Tibial nerve (tissue), 4 donors: ENCODE results near the gene MYOM3.

Experiments
- EP300 ChIP-seq, 2 donors: sonication (generic); formaldehyde crosslinking; IDR thresholded peaks; one replicate each; pipeline ENCODE4 v1.6.1; 2017; ENCODE audit warnings: antibody characterized with exemption in 2 of 2, mild to moderate bottlenecking in 1 of 2
- POLR2A ChIP-seq, 2 donors: fragments of 450-650 bp; IDR thresholded peaks; one replicate each; pipeline ENCODE4 v1.6.1; 2017; ENCODE audit warnings: antibody characterized with exemption in 2 of 2, mild to moderate bottlenecking in 2 of 2, moderate library complexity in 2 of 2
- TF ChIP-seq, protein P1 (sequence below), 5 experiments: fragments of 200-600 bp in 3 of 5; fragments of 450-650 bp in 2 of 5; sonication (generic) in 3 of 5; IDR thresholded peaks; one replicate each; pipeline ENCODE4 v1.5.1; 2016 to 2019; ENCODE audit warnings: antibody characterized with exemption in 5 of 5, mild to moderate bottlenecking in 3 of 5, moderate library complexity in 2 of 5

DNA sequence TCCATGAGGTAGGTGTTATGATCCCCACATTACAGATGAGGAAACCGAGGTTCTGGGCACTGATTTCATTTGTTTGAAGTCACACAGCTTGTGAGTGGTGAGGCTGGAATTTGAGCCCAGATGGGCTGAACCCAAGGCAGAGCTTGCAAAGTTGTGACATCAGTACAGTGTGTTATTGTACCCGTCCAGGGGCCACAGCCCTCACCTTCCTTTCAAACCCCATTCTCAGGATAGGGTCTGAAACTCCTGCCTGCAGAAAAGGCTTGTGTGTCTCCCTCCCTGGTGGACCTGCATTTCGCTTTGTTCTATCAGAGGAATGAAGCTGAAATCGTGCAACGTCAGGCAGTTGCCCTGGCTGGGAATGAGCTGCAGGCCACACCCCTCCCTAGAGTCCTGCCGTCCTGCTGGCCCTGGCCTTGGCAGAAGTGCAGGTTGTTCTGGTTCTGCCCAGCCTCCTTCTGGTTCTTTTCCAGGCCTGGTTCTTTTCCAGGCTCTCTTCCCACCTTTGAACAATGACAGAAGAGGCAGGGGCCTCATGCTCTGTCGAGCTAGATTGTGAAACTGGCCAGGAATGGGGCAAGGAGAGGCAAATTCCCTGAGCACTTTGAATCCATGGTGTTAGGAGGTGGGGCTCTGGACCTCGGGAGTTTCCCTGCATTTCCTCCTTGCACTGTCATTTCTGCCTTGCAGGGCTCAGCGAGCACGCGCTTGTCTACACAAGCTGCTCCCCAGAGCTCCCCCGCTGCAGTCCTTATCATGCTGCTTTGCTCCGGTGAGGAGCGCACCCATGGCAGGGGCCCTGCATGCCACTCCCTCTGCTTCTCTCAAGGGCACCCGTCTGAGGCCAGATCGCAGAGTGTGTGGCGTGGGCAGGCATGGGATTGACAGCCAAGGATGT is 8.2 kb upstream of the MYOM3 start:
- no peak for TF ChIP-seq EP300 (IDR thresholded peaks at IDR 0.05)
- no peak for TF ChIP-seq POLR2A (IDR thresholded peaks at IDR 0.05)
- TF ChIP-seq, protein P1, sequence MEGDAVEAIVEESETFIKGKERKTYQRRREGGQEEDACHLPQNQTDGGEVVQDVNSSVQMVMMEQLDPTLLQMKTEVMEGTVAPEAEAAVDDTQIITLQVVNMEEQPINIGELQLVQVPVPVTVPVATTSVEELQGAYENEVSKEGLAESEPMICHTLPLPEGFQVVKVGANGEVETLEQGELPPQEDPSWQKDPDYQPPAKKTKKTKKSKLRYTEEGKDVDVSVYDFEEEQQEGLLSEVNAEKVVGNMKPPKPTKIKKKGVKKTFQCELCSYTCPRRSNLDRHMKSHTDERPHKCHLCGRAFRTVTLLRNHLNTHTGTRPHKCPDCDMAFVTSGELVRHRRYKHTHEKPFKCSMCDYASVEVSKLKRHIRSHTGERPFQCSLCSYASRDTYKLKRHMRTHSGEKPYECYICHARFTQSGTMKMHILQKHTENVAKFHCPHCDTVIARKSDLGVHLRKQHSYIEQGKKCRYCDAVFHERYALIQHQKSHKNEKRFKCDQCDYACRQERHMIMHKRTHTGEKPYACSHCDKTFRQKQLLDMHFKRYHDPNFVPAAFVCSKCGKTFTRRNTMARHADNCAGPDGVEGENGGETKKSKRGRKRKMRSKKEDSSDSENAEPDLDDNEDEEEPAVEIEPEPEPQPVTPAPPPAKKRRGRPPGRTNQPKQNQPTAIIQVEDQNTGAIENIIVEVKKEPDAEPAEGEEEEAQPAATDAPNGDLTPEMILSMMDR (IDR thresholded peaks at IDR 0.05), result no peak
